Midbrain (tissue), 1 donor: ENCODE measurements around the gene MRPL53.
A peak's percentile ranks its signal among the peaks of the same experiment; 100 is the strongest.
"Not testable (repeated sequence)": the region's sequence is repeated elsewhere in the genome, so short reads cannot be mapped to it uniquely, and the experiment has no call there.

Experiments used
- DNase-seq: peaks from one replicate; lab custom pipeline; 2025; lab: John Stamatoyannopoulos, UW

Gene MRPL53

DNA sequence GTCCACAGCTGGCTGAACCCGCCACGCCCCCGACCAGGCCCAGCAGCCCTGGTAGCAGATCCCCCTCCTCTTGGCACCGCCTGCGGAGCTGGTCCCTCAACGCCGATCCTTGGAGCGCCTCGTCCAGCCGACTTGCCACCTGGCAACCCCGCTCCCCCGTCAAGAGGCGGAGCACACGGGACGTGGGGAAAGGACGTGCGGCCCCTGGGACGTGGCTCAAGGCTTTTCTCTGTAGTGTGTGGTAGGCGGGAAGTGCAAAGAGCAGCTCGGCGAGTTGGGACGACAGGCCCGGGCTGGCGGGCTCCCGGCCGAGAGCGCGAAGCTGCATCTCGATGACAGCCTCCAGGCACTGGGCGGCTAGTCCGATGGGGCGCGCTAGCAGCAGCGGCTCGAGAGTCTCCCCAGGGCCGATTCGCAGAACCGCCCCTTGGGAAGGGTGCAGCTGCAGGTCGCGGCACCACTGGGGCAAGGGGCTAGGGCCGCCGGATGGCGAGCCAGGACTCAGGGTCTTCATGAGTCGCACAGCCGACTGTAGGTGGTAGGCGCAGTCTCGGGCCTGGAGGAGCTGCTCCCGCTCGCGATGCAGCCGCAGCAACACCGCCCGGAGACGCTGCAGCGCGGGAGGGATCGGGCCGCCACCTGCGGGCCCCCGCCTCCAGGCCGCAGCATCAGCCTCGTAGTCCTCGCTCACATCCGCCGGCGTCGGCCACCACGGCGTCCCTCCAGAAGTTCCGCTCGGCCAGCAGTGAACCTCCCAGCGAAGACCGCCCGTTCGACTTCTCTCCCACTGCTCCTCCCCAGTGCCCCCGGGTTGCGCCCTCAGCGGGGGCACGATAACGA lies 9.7 kb upstream of the MRPL53 start:
- DNase-seq = peak; percentile 76

DNA sequence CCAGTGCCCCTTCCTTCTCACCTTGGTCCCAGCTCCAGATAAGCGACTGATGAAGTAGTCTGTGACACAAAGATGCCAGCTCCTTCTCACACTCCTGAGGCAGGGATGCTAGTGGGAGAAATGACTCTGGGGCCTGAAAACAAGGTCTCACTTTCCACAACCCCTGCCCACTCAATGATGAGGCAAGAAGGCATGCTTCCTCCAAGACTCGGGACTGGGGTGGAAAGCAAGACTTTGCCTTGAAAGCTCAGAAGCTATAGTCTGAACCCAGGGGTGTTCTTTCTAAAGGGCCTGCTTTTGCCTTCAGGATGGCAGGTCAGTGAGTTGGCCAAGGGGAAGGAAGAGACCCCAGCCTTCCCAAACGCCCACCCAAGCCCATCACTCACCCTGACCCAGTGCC lies 9.0 kb upstream of the MRPL53 start:
- no peak for DNase-seq

DNA sequence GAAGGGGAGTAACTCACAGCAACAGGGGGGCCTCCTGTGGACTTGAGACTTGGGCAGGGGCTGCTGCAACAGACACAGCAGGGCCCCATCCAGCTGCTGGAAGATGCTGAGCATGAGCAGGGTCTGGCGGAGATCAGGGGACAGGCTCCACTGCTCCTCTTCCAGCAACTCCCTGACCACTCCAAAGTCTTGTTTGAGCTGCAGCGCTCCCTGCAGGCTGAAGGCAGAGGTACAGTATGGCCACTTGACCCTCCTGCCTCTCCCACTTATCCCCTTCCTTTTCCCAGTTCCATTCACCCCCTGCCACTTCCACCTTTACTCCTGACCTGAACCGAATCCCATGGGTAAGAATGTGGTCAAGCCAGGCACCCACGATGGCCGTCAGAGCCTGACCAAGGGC lies 2.4 kb upstream of the MRPL53 start:
- DNase-seq = no peak

DNA sequence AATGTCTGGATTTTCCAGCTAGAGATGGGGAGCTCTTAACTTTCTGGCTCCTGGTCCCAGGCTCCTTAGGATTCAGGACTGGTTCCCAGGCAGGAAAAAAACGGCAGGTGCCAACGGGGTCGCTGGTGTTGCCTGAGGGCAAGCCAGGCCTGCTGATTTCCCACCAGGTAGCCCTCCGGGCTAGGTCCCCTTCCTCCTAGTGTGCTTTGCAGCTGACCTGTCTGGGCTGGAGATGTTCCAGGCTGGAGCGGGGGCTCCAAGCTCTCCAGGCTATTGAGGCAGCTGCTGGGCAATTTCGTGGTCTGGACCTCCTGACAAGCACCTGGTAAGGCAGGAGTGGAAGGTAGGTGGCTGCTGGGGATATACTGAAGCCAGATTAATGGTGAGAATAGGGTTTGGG lies 2.0 kb upstream of the MRPL53 start:
- no peak for DNase-seq

DNA sequence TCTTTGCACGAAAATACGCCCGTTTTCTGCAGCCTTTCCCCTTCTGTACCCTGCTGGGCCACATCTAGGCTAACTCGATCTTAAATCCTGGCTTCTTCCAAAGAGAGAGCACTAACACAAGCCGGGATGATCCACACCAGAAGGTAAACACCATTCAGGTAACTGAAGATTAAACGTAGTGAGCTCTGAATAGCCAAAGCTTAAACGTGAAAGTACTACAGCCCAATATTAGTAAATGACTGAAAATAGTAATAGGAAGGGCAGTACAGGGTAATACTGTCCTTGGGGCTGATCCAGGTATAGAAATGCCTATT lies 422 bp upstream of the MRPL53 start:
- no peak for DNase-seq

DNA sequence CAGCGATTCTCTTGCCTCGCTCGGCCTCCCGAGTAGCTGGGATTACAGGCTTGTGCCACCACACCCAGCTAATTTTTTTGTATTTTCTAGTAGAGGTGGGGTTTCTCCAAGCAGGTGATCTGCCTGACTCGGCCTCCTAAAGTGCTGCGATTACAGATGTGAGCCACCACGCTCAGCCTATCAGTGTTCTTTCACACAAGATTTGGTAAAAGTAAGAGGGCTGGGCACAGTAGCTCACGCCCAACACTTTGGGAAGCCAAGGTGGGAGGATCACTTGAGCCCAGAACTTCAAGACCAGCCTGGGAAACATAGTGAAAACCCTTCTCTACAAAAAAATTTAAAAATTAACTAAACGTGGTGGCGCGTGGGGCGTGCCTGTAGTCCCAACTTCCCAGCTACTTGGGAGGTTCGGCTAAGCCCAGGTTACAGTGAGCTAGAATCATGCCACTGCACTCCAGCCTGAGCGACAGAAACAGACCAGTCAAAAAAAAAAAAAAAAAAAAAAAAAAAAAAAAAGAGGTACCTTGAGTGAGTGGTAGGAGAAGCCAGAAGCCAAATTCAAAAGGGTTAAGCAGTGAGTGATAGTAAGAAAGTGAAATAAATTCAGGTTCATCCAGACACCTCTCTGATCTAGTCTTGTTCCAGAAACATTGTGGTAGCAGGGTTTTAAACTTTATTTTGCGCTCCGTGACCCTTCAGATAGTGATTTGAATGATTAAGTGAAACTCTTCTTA lies 981 bp downstream of the MRPL53 start:
- no peak for DNase-seq

DNA sequence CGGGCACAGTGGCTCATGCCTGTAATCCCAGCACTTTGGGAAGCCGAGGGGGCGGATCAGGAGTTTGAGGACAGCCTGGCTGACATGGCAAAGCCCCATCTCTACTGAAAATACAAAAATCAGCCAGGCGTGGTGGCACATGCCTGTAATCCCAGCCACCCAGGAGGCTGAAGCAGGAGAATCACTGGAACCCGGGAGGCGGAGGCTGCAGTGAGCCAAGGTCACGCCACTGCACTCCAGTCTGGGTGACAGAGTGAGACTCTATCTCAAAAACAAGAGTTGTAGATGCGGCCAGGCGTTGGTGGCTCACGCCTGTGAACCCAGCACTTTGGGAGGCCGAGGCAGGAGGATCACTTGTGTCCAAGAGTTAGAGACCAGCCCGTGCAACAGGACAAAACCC lies 1.7 kb downstream of the MRPL53 start:
- DNase-seq = not testable (repeated sequence)

DNA sequence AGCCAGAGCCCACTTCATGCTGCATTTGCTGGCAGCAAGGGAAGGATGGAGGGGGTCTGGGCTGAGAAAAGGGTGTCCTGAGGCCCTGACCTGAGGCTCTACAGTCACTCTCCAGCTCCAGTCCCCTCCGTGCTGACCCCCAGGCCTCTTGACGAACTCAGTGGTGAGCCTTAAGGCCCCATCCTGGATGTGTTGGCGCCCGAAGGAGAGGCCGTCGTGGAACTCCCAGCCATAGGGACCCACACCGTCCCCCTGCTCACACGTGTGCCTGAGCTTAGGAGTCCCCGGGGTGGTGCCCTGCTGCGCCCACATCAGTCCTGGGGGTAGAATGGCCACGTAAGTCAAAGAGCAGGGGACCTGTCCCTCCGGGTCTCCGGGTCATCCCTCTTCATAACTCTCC lies 8.1 kb downstream of the MRPL53 start:
- DNase-seq = no peak

DNA sequence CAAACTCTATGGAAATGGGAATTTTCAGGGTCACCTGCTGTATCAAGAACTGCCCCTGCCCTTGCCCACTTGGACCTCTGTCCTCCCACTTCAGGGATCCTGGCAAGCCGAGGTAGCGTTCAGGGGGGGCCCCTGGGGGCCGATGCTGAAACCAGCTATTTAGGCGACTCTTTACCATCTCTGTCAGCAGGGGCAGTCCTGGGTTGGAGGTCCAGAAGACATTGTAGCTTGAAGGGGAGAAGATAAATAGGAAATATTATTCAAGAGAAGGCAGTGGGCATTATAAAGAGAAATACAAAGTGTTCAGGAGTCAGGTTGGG lies 9.7 kb downstream of the MRPL53 start:
- DNase-seq = no peak

DNA sequence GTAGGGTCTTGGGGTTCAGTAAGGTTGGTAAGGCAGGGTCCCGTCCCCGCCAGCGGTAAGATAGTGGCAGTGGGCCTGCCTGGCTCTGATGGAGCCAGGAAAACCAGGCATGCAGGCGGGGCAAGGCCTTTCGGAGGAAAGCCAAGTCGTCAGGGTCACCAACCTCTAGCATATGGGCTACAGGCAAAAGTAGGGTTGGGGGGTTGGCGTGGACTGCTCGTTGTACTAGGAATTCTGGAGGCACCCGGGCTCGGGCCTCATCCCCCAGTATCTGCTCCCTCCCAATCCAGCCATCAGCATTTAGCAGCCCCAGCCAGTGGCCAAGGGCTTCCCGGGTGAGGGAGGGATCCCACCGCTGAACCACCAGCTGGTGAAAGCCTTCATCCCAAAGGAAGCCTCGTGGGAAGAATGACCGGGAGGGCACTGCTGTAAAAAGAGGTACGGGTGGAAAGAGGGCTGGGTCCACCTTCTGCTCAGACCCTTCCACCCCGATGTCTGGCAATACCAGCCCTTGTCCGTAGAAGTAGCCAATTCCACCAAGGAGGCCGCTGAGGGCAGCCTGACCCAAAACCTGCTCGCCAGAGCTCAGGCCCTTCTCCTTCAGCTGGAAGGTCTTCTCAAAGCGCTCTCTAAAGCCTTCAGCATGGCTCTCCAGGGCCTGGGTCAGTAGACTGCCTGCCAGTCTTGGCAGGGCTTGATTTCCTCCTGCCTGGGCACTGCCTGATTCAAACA lies 10.3 kb downstream of the MRPL53 start:
- DNase-seq = no peak

DNA sequence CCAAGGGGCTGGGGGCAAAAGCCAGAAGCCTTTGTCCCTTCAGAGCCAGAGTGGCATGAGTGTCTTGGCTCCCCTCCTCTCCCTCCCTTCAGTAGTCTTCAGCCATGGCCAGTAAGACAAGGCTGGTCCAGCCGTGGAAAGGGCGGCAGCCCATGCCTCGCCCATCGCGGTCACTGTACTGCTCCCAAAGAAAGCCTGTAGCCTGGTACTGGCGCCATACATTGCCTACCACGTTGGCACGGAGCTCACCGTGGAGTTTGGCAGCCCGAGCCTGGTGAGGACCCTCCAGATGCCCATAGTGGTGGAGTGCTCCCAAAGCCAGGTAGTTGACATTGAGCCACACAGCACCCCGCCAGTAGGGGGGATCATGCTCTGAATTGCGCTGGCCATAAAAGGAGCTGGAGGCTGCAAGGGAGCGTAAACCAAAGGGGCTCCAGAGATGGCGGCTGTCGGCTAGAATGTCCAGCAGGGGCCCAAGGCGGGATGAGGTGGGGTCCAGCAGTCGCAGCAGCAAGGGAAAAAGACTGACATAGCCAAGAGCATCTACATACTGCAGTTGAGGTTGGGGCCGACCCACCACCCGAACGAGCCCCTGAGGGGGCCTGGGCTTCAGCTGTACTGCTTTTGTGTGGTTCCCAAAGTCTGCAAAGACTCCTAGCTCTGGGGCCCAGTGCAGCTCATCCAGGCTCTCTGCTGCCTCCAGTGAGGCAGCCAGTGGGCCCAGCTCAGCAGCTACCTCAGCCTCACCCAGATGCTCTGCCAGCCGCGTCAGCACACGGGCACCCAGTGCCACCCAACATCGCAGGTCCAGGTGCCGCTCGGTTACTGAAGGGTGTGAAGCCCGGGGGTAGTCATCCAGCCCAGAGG lies 11.1 kb downstream of the MRPL53 start:
- no peak for DNase-seq

DNA sequence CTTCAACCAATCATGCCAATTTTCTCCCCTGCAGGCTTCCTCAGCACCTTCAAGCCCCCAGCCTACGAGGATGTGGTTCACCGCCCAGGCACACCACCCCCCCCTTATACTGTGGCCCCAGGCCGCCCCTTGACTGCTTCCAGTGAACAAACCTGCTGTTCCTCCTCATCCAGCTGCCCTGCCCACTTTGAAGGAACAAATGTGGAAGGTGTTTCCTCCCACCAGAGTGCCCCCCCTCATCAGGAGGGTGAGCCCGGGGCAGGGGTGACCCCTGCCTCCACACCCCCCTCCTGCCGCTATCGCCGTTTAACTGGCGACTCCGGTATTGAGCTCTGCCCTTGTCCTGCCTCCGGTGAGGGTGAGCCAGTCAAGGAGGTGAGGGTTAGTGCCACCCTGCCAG lies 12.3 kb downstream of the MRPL53 start:
- DNase-seq = not testable (repeated sequence)

DNA sequence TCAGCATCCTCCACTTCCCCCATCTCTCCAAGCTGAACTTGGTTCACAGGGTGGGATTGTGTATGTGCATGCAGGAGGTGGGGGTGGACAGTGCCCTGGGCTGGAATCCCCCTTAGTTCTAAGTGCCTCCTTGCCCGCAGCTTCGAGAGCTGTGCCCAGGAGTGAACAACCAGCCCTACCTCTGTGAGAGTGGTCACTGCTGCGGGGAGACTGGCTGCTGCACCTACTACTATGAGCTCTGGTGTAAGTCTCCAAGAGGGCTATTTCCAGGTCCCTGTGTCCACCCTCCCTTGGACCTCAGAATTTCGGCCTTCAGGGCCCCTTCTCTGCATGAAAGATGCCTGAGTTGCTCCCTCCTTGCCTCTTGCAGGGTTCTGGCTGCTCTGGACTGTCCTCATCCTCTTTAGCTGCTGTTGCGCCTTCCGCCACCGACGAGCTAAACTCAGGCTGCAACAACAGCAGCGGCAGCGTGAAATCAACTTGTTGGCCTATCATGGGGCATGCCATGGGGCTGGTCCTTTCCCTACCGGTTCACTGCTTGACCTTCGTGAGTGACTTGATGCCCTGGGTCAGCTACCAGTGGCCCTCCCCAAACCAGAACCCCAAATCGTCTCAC lies 12.9 kb downstream of the MRPL53 start:
- not testable (repeated sequence) for DNase-seq

DNA sequence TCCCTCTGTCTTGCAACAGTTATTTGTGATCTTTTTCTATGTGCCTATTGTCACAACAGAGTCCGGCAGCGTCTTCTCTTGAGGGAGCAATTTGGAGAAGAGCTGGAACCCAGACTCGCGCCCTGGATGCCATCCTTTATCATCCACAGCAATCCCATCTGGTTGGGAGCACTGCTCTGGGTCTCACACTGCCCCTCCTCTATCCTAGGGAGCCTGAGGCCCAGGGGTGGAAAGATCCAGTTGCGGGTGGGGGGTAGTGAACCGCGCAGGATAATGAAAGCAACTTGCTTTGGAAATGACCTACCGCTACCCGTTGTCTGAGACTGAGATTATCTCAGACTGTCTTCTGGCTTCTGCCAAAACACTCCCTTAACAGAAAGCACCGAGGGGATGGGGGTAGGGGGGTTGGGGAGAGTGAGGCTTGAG lies 13.5 kb downstream of the MRPL53 start:
- no peak for DNase-seq

DNA sequence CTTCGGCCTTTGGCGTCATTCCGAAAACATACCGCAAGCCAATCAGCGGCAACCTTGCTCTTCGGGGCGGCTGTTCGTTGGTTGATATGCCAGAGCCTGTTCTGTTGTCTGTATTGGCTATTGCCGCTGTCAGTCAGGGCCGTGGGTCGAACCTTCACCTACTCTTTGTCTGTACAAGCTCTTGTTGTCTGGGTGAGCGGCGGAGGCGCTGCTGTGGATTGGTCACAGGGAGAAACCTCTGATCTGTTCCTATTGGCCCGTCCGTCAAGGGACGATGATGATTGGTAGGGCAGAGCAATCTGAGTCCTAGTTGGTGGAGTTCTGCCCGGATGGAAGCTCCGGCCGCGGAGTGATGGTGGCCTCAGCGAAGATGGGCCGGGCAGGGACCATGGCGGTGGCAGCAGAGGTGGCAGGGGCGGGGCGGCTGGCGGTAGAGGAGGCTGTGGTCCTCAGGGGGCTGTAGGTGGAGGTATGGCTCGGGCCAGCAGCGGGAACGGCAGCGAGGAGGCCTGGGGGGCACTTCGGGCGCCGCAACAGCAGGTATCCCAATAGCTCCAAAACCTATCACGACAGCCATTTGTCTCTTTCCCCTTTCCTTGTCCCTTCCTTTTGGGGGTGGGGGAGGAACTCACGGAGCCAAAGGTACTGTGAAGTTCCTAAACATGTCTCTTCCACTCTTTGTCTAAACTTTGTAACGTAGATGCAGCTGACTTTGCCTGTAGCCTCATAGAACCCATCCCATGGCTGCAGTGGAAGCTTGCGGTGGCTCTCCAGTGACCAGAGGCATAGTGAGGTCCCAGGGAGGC lies 14.1 kb downstream of the MRPL53 start, which contains the start of gene WBP1:
Gene WBP1 (plus strand): TSS at position 307 of the 806 bp plus-strand sequence. CDS start 165 bp downstream, at position 472.
- DNase-seq = peak; percentile 100

DNA sequence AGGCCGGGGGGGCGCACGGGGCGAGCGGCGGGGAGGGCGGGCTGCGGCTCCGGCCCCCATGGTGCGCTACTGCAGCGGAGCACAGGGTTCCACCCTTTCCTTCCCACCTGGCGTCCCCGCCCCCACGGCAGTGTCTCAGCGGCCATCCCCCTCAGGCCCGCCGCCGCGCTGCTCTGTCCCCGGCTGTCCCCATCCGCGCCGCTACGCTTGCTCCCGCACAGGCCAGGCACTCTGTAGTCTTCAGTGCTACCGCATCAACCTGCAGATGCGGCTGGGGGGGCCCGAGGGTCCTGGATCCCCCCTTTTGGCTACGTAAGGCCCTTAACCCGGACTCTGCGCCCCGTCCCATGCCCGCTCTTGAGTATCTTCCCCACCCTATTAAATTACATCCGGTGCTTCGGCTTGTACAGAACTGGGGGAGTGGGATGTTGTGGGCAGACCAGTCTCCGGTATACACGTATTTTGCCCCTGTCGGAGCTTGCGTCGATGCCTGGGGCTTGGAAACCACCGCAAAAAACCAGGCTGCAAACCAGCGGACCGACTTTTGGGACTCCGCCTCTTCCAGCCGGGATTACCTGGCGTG lies 14.8 kb downstream of the MRPL53 start:
- peak; percentile 51 for DNase-seq

DNA sequence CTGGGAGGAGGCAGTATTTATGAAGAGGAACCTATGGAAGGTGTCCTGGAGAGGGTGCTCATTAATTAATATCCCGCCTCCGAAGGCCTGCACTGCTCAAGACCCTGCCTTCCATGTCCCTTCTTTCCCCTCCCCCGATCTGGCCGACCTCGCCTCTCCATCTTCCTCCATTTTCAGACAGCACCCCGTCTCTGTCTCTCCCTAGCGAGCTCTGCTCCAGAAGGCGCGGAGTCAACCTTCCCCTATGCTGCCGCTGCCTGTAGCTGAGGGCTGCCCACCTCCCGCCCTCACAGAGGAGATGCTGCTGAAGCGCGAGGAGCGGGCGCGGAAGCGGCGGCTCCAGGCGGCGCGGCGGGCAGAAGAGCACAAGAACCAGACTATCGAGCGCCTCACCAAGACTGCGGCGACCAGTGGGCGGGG lies 15.3 kb downstream of the MRPL53 start:
- no peak for DNase-seq

DNA sequence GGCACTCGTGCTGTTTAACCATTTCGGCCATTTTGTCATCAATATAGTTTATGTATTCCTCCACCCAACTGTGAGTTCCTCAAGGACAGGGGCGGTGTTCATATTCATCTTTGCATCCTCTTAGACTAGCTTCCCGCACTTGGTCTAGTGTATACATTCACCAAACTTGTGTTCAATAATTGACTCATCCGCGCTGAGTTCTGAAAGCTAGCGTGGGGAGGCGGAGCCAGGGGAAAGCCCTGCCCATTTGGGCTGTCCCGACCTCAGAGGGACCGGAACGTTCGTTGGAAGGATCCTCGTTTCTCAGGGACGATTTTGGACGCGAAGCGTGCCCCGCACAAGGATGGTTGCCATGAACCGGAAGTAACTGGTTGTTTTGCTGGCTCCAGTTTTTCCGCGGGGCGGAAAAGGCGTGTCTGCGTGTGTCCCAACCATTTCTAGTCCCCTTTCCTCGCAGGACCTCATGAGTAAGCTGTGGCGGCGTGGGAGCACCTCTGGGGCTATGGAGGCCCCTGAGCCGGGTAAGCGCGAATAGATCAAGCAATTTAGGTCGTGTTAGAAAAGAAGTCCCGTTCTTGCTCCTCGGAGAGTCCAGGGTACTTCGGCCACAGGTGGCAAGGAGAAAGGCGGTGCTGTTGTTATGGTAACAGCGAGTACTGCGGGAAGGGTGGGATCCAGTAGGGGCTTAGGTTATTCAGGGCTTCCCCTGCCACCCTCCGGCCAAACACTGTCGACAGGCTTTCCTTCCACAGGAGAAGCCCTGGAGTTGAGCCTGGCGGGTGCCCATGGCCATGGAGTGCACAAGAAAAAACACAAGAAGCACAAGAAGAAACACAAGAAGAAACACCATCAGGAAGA lies 17.6 kb downstream of the MRPL53 start, which contains the start of gene INO80B:
Gene INO80B (plus strand): TSS at position 434 of the 858 bp plus-strand sequence. CDS start 30 bp downstream, at position 464.
- DNase-seq = peak; percentile 98

DNA sequence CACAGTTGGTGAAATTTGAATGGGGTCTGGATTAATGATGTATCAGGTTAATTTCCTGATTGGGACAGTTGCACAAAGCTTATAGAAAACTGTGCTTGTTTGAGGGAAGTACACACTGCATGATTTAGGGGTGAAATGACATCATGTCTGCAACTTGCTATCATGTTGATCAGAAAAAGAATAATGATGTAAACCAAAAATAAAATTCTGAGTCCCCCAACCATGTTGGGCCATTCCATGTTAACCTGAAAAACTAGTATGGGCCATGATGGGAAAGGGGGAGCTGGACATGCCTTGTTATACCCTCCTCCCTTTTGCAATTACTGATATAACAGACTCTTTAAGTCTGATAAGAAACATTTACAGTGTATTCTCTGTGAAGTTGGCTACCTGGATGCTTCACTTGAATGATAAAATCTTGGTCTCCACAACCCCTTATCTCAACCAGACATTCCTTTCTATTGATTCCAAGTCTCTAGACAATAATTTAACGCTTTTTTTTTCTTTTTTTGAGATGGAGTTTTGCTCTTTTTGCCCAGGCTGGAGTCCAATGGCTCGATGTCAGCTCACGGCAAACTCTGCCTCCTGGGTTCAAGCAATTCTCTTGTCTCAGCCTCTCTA lies 21.8 kb downstream of the MRPL53 start:
- DNase-seq = no peak
